ENCODE data around the gene MYO1D.

GRCh38 chr17:32739722-32740121, 137.2 kb downstream of the MYO1D start:
- no peak for TF ChIP-seq CTCF (IDR thresholded peaks at IDR 0.05)
- TF ChIP-seq POLR2A (IDR thresholded peaks at IDR 0.05): no peak
- TF ChIP-seq EP300 (IDR thresholded peaks at IDR 0.05): no peak
- TF ChIP-seq POLR2AphosphoS5 (IDR thresholded peaks at IDR 0.05): no peak

Measured in suprapubic skin (tissue), 4 donors.